H9 (cell line): ENCODE measurements around the gene CCDC137. TPM values are rescaled to one million over a fixed set of nuclear protein-coding genes. Genes with fewer than 3 reads are reported as not detected.

Source experiments
- DNase-seq: peaks from one replicate; pipeline ENCODE4 v3.0.0-alpha.2; 2017
- H2AFZ ChIP-seq: one replicate; pipeline ENCODE4 v1.6.1; 2013; ENCODE audit warnings: mild to moderate bottlenecking, low read length, control low read depth, moderate library complexity
- H2AK5ac ChIP-seq: 2 replicates; pipeline ENCODE4 v1.6.1; 2013; ENCODE audit warnings: low read length, control low read depth, mixed read lengths; ENCODE audit not compliant: insufficient read length
- H2BK120ac ChIP-seq: one replicate; pipeline ENCODE4 v1.6.1; 2013; ENCODE audit warnings: low read depth, mild to moderate bottlenecking, low read length, control low read depth, inconsistent platforms; ENCODE audit not compliant: poor library complexity, severe bottlenecking
- H2BK12ac ChIP-seq: 2 replicates; pipeline ENCODE4 v1.6.1; 2013; ENCODE audit warnings: low read length, control low read depth, mixed read lengths, low read depth; ENCODE audit not compliant: insufficient read length
- H2BK15ac ChIP-seq: 2 replicates; pipeline ENCODE4 v1.6.1; 2013; ENCODE audit warnings: low read depth, low read length, control low read depth
- H2BK20ac ChIP-seq: one replicate; pipeline ENCODE4 v1.6.1; 2013; ENCODE audit warnings: low read depth, mild to moderate bottlenecking, low read length, control low read depth, inconsistent platforms; ENCODE audit not compliant: poor library complexity, severe bottlenecking
- H2BK5ac ChIP-seq: 2 replicates; pipeline ENCODE4 v1.6.1; 2013; ENCODE audit warnings: low read length, control low read depth, mixed read lengths; ENCODE audit not compliant: insufficient read length
- H3K14ac ChIP-seq: 2 replicates; pipeline ENCODE4 v1.6.1; 2013; ENCODE audit warnings: low read length, control low read depth; ENCODE audit not compliant: insufficient read depth
- H3K18ac ChIP-seq: 2 replicates; pipeline ENCODE4 v1.6.1; 2013; ENCODE audit warnings: low read depth, mild to moderate bottlenecking, mixed read lengths, low read length, control low read depth; ENCODE audit not compliant: insufficient read length
- H3K23ac ChIP-seq: 2 replicates; pipeline ENCODE4 v1.6.1; 2013; ENCODE audit warnings: low read length, control low read depth, mixed read lengths, low read depth; ENCODE audit not compliant: insufficient read length
- H3K23me2 ChIP-seq: 2 replicates; pipeline ENCODE4 v1.6.1; 2013; ENCODE audit warnings: low read depth, mild to moderate bottlenecking, mixed read lengths, low read length, control low read depth; ENCODE audit not compliant: insufficient read length, poor library complexity, severe bottlenecking
- H3K27ac ChIP-seq: 2 replicates; pipeline ENCODE4 v1.5.1; 2013; ENCODE audit warnings: low read length, control low read depth, mixed read lengths, low read depth; ENCODE audit not compliant: insufficient read length
- H3K27me3 ChIP-seq: 2 replicates; pipeline ENCODE4 v1.6.1; 2013; ENCODE audit warnings: low read length, control low read depth, inconsistent platforms; ENCODE audit not compliant: insufficient read depth
- H3K4ac ChIP-seq: 2 replicates; pipeline ENCODE4 v1.6.1; 2013; ENCODE audit warnings: low read depth, mild to moderate bottlenecking, control low read depth, inconsistent platforms, low read length, moderate library complexity
- H3K4me1 ChIP-seq: 2 replicates; pipeline ENCODE4 v1.6.1; 2013; ENCODE audit warnings: low read length, control low read depth, inconsistent platforms; ENCODE audit not compliant: insufficient read depth
- H3K4me2 ChIP-seq: 2 replicates; pipeline ENCODE4 v1.6.1; 2013; ENCODE audit warnings: low read length, control low read depth, mixed read lengths; ENCODE audit not compliant: insufficient read length, insufficient read depth
- H3K56ac ChIP-seq: 2 replicates; pipeline ENCODE4 v1.6.1; 2013; ENCODE audit warnings: low read depth, mild to moderate bottlenecking, mixed read lengths, low read length, control low read depth; ENCODE audit not compliant: insufficient read length
- H3K79me1 ChIP-seq: 2 replicates; pipeline ENCODE4 v1.6.1; 2013; ENCODE audit warnings: low read depth, mild to moderate bottlenecking, moderate library complexity, low read length, control low read depth, inconsistent platforms; ENCODE audit not compliant: insufficient read depth, poor library complexity, severe bottlenecking
- H3K79me2 ChIP-seq: 2 replicates; pipeline ENCODE4 v1.6.1; 2013; ENCODE audit warnings: low read length, control low read depth, inconsistent platforms; ENCODE audit not compliant: insufficient read depth
- H3K9ac ChIP-seq: 2 replicates; pipeline ENCODE4 v1.6.1; 2013; ENCODE audit warnings: low read length, control low read depth, mixed read lengths; ENCODE audit not compliant: insufficient read length; ENCODE audit errors: extremely low read depth
- H3K9me3 ChIP-seq: one replicate; pipeline ENCODE4 v1.6.1; 2013; ENCODE audit warnings: low read depth, low read length, inconsistent platforms; ENCODE audit not compliant: control insufficient read depth
- H3T11ph ChIP-seq: one replicate; pipeline ENCODE4 v1.6.1; 2013; ENCODE audit warnings: mild to moderate bottlenecking, low read length, control low read depth, inconsistent platforms
- H4K20me1 ChIP-seq: one replicate; pipeline ENCODE4 v1.6.1; 2013; ENCODE audit not compliant: control insufficient read depth, insufficient read length, insufficient read depth
- H4K5ac ChIP-seq: 2 replicates; pipeline ENCODE4 v1.6.1; 2013; ENCODE audit warnings: low read depth, mild to moderate bottlenecking, mixed read lengths, low read length, control low read depth; ENCODE audit not compliant: insufficient read length
- H4K8ac ChIP-seq: replicated peaks from 2 replicates; pipeline ENCODE4 v1.6.1; 2013; ENCODE audit warnings: low read length, control low read depth, mixed read lengths, low read depth; ENCODE audit not compliant: insufficient read length
- H4K91ac ChIP-seq: 2 replicates; pipeline ENCODE4 v1.6.1; 2013; ENCODE audit warnings: low read depth, mild to moderate bottlenecking, moderate library complexity, mixed read lengths, low read length, control low read depth; ENCODE audit not compliant: insufficient read length
- H3K27ac Mint-ChIP-seq, 3 experiments: 2 replicates in 2 of 3; 3 replicates in 1 of 3; pipeline ENCODE4 v1.8.0; 2020 to 2021; ENCODE audit warnings: mixed read lengths in 3 of 3, mild to moderate bottlenecking in 1 of 3, moderate library complexity in 1 of 3
- H3K27me3 Mint-ChIP-seq: 2 replicates; pipeline ENCODE4 v1.8.0; 2021; ENCODE audit warnings: low read depth, mild to moderate bottlenecking, moderate library complexity, mixed read lengths
- H3K36me3 Mint-ChIP-seq, 3 experiments: 2 replicates in 2 of 3; 3 replicates in 1 of 3; pipeline ENCODE4 v1.8.0; 2020 to 2021; ENCODE audit warnings: low read depth in 3 of 3, mixed read lengths in 3 of 3; ENCODE audit not compliant: insufficient read depth in 1 of 3
- H3K4me1 Mint-ChIP-seq, 2 experiments: 2 replicates each; pipeline ENCODE4 v1.8.0; 2020; ENCODE audit warnings: mixed read lengths in 2 of 2
- H3K4me3 Mint-ChIP-seq, 2 experiments: 2 replicates in 1 of 2; 3 replicates in 1 of 2; pipeline ENCODE4 v1.8.0; 2020 to 2021; ENCODE audit warnings: mild to moderate bottlenecking in 2 of 2, mixed read lengths in 2 of 2, moderate library complexity in 1 of 2
- H3K9me3 Mint-ChIP-seq, 2 experiments: 2 replicates in 1 of 2; 3 replicates in 1 of 2; pipeline ENCODE4 v1.8.0; 2020; ENCODE audit warnings: mild to moderate bottlenecking in 2 of 2, mixed read lengths in 2 of 2, moderate library complexity in 1 of 2
- WGBS: extraction: QIAGEN DNeasy Blood & Tissue Kit; methylation state at CpG from one replicate; pipeline ENCODE4 v1.1.7; 2013; ENCODE audit warnings: missing lambda C conversion rate, low lambda C conversion rate, mixed read lengths; ENCODE audit not compliant: insufficient read length; ENCODE audit errors: extremely low coverage; 5-methylcytosine and 5-hydroxymethylcytosine counted together
- total RNA-seq: library from RNA; stranded (reverse); gene quantifications from 2 replicates; pipeline ENCODE4 v1.2.1, GENCODE V29; 2021
- TF ChIP-seq, protein P1 (sequence below): fragments of 200-600 bp; sonication (generic); conservative IDR thresholded peaks from 3 replicates; pipeline ENCODE4 v1.8.0; 2021; ENCODE audit warnings: antibody characterized with exemption, mild to moderate bottlenecking

CCDC137 gene
- total RNA-seq, 1 experiment from 2014 or later, result 60.8 TPM

GRCh38 chr17:81682565-81683207 is 16.1 kb downstream of the CCDC137 start:
- peak overlapping the region; percentile 86 to 89 for H3K4me3 Mint-ChIP-seq
- no peak overlapping the region for H2BK120ac ChIP-seq
- H3K27ac Mint-ChIP-seq, result peak overlapping the region in 2 of 3 experiments; percentile 62 to 74; a peak in 4 of 7 replicates
- H3K9me3 ChIP-seq, result no peaks in the 10 kb centered on the region
- H2BK12ac ChIP-seq, result no peak overlapping the region
- TF ChIP-seq, protein P1, sequence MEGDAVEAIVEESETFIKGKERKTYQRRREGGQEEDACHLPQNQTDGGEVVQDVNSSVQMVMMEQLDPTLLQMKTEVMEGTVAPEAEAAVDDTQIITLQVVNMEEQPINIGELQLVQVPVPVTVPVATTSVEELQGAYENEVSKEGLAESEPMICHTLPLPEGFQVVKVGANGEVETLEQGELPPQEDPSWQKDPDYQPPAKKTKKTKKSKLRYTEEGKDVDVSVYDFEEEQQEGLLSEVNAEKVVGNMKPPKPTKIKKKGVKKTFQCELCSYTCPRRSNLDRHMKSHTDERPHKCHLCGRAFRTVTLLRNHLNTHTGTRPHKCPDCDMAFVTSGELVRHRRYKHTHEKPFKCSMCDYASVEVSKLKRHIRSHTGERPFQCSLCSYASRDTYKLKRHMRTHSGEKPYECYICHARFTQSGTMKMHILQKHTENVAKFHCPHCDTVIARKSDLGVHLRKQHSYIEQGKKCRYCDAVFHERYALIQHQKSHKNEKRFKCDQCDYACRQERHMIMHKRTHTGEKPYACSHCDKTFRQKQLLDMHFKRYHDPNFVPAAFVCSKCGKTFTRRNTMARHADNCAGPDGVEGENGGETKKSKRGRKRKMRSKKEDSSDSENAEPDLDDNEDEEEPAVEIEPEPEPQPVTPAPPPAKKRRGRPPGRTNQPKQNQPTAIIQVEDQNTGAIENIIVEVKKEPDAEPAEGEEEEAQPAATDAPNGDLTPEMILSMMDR, result no peak
- H3K79me2 ChIP-seq, result peaks cover 9% of the 10 kb centered on the region; the same call in 1 of the 2 replicates
- H3K27me3 ChIP-seq, result no peaks in the 10 kb centered on the region
- H3K79me1 ChIP-seq, result peaks cover 8% of the 10 kb centered on the region
- DNase-seq, result no peak
- no peak overlapping the region for H3K4ac ChIP-seq
- peak overlapping the region; percentile 71 for H3K9ac ChIP-seq
- no peak overlapping the region for H2AK5ac ChIP-seq
- H2BK15ac ChIP-seq, result no peak overlapping the region
- H3K27ac ChIP-seq, result no peak overlapping the region
- H3K4me2 ChIP-seq, result peak overlapping the region; percentile 91
- no peaks in the 10 kb centered on the region for H3K4me1 ChIP-seq
- peaks cover 14 to 20% of the 10 kb centered on the region in 2 experiments for H3K4me1 Mint-ChIP-seq
- H2BK20ac ChIP-seq, result no peak overlapping the region
- peaks cover 13 to 37% (median 29%) of the 10 kb centered on the region in 3 experiments for H3K36me3 Mint-ChIP-seq
- no peaks in the 10 kb centered on the region for H3K27me3 Mint-ChIP-seq
- H3K14ac ChIP-seq, result no peak overlapping the region
- no peak overlapping the region for H4K5ac ChIP-seq
- no peaks in the 10 kb centered on the region for H4K20me1 ChIP-seq
- no peaks in the 10 kb centered on the region for H3K9me3 Mint-ChIP-seq
- H2BK5ac ChIP-seq, result no peak overlapping the region
- H3K56ac ChIP-seq, result no peak overlapping the region
- no peak overlapping the region for H3K18ac ChIP-seq
- no CpG with 5 or more reads among the region's 19 CpGs for WGBS
- peaks cover 10% of the 10 kb centered on the region for H3K23me2 ChIP-seq
- no peak overlapping the region for H3K23ac ChIP-seq
- H3T11ph ChIP-seq, result no peak overlapping the region
- no peak overlapping the region for H4K8ac ChIP-seq
- H2AFZ ChIP-seq, result no peak overlapping the region
- no peak overlapping the region for H4K91ac ChIP-seq
